NCI-H510A treated with DMSO at 0.1 percent for 48 hours (cell line): Measurements from ENCODE around the gene FRMD1.

Experiments
- DNase-seq: peaks from one replicate; lab custom pipeline; 2025; lab: John Stamatoyannopoulos, UW

Gene FRMD1

DNA sequence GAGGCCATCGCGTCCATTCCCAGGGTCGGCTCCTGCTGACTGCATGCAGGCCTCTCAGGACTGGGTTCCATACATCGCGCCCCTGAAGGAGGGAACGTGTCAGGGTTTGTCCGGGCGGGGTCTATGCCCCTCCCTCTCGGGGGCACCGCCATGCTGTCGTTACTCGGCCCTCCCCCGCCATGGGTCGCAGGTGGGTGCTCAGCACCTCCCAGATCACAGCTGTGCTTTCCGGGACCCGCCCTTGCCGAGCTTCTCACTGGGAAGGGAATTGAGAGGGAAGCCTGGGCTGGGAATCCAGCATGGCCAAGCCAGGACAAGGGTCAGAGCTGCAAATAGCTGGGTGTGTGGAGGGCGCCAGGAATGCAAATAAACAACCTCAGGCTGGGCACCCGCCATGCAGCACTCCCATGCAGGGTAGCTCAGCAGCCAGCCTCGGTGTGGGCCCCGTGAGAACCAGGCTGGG is at the start of gene FRMD1:
FRMD1 (minus strand) TSS at position 270 of the 463 bp plus-strand sequence; CDS start at position 152, 118 bp downstream.
- DNase-seq: no peak

DNA sequence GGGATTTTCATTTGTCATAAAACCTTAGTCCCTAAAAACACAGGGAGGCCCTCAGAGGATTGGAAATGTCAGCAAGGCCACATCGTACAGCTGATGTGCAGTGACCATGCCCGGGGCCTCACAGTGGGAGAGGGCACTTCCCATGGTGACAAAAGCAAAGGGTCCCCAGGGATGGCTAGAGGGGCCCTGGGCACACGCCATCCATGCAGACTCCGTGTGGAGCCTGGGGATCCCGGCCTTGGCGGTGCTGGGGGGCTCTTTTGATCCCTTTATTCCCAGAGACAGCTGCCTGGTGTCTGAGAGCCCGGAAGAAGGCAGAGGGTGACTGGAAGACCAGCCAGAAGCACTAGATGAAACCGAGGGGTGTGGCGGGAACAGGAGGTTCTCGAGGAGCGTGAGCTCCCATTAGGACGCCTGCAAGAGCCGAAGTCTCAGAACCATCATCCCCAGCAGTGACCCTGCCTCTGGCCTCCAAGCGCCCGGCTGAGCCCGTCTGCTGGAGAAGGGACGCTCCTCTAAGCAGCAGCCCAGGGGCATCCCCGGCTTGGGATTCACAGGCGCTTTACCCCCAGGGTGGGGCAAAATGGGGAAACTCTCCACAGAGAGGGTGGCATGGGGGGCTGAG is 49.1 kb upstream of the FRMD1 start:
- no peak for DNase-seq

- DNase-seq: no peak
These were observed 48.4 kb upstream of the FRMD1 start for GRCh38 chr6:168127384-168127868.

GRCh38 chr6:168126566-168127383 is 47.8 kb upstream of the FRMD1 start:
- no peak for DNase-seq

DNA sequence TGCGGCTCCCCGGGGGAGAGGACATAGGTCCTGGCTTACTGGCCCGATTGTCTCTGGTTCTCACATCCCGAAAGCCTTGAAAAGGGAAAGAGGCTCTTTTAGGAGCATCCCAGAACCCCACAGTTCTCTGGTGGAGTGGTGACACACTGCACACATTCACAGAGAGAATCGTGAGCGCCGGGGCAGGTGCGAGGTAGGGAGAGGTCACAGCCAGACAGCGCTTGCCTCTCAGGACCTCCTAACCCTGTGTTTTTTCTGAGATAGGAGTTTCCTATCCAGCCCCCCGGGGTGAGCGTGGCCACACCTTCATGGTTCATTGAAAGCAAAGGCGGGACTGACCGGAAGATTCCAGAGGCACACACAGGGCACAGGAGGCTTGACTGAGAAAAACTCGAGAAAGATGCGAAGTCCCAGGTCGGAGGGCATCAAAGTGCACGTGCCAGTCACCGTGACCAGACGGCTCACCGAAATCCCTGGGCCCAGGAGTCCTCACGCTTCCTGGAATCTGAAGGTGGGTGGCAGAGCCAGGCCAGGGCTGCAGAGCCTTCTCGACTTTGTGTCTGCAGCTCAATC is 46.5 kb upstream of the FRMD1 start:
- no peak for DNase-seq

- no peak for DNase-seq
These were observed 45.9 kb upstream of the FRMD1 start for GRCh38 chr6:168124921-168125320.

GRCh38 chr6:168124158-168124557 is 45.1 kb upstream of the FRMD1 start:
- no peak for DNase-seq

- no peak for DNase-seq
These were observed 44.3 kb upstream of the FRMD1 start for GRCh38 chr6:168123165-168123911.

GRCh38 chr6:168122521-168122920 is 43.5 kb upstream of the FRMD1 start:
- no peak for DNase-seq

DNA sequence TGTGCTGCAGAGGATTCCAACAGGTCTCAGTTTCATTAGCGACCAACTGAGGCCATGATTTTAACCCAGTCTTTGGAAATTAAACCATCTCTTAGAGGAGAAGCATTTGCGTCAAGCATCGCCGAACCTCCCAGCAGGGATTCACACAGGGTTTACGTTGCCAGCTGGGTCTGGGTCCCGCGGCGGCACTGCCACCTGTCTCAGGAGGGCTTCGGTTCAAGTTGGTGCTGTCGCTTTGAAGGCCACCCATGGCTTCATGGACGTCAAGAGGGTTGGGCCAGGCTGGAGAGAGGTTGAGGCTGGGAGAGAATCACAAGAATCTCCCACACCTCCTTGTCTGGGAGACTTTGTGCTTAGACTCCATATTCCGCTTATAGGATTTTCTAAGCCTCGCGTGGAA is 43.0 kb upstream of the FRMD1 start:
- DNase-seq: no peak

GRCh38 chr6:168121303-168121665 is 42.3 kb upstream of the FRMD1 start:
- no peak for DNase-seq

- DNase-seq: no peak
These were observed 41.6 kb upstream of the FRMD1 start for GRCh38 chr6:168120390-168121302.

- no peak for DNase-seq
These were observed 40.5 kb upstream of the FRMD1 start for GRCh38 chr6:168119539-168119938.

- DNase-seq: no peak
These were observed 39.9 kb upstream of the FRMD1 start for GRCh38 chr6:168118935-168119334.

DNA sequence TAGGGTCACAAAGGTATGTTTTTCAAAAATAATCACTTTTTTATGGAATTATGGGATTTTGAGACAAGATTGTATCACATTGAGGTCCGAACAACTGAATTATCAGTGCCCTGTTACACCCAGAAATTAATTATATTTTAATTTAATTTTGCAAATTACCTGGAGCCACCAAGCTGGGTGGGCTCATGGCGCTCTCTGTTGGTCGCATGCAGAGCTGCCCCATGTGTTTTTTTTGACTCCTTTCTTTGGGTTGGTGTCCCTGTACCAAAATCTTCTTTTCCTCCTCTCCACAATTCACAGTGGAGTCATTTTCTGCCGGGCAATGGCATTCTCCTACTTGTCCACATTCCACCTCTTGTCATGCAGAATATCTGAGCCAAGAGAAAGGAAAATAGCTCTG is 38.9 kb upstream of the FRMD1 start:
- DNase-seq: no peak

DNA sequence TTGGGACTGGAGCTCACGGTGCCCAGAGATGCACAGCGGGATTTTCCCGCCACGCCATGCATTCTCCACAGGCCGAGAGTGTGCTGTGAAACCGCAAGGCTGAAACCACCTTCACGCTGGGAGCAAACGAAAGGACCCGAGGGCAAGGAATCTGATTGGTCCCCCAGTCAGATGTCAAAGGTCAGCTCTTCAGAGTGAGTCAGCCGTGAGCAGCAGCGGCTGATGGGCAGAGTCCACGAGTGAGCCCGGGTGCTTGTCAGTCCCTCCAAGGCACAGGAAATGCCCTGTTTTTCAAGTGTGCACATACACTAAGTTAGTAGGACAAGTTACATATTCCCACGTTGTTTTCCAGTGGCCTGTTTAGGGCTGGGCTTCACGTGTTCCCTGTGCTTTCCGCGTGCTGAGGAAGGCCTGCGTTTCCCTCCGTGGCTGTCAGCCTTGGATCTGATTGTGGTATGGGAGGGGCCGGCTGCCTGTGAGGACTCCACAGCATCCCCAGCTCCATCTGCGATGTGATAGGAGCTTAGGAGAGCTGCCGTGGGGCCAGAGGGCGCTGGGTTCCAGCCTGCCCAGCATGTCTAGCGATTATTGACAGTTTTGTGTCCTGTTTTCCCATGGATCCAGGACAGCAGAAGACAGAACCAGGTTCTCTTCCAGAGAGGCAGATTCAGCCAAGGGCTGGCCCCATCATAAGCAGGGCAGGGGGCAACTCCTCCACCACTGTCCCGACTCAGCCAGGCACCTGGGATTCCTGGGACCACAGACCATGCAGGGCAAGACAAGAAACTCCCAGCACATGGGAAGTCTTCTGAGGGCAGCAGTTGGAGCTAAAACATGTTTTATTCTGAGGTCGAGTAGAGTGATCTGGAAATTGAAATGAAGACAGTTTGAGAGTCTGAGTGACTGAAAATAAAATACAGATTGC is 38.2 kb upstream of the FRMD1 start:
- no peak for DNase-seq

DNA sequence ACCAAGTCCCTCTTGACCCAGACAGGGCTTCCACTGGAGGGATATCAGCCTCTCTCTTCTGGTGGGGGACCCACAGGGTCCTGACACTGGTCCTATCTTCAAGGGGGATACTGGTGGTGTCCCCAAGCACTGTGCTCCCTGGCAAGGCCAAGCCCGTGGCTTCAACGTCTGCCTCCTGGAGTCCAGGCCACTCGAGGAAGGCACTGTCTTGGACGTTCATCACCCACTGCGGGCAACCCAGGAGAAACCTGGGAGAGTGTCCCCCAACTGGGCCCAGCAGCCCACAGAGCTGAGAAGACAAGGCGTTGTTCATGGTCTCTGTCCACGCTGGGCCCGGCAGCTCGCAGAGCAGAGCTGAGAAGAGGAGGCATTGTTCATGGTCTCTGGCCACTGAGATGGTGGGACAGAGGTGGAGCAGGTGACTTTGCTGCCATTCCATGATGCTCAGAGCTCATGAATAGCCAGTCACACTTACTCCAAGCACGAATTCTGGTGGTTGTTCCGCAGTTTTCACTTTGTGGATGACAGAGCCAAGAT is 37.5 kb upstream of the FRMD1 start:
- DNase-seq: no peak

DNA sequence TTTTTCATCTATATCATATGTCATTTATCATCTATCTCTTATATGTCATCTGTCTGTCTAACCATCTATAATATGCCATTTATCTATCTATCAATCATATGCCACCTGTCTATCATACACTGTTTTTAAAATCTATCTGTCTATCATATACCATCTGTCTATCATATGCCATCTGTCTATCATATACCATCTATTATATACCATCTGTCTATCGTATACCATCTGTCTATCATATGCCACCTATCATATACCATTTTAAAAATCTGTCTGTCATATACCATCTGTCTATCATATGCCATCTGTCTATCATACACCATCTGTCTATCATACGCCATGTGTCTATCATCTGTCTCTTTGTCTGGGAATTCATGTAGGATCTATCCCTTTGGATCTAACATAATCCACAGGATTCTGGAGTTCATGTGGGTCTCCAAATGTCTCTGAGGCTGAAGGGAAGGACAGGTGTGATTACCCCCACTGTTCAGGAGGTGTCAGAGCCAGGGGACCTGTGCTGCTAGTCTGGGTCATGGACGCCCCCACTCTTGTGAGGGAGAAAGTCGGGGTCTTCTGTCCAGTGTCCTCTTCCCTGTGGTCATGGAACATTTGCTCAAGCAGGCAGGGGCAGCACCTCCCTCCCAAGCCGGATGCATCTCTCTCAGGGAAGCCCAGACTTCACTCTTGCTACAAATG is 36.9 kb upstream of the FRMD1 start:
- no peak for DNase-seq

DNA sequence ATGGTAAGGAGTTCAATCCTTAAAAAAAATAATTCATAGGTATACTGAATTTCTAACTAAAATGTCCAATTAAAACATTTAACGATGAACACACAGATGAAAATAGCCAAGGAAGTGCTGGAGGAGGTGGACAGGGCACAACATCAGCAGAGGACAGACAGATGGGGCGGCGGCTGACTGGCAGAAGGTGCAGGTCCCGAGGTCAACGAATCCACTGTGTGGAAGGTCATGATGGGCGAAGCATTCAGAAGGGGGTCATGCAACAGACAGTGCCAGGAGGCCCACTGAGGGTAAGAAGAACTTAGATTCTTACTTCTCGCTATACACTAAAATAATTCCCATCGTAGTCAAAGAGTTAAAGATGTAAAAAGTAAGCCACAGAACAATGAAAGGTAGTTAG is 34.2 kb upstream of the FRMD1 start:
- no peak for DNase-seq
